GM23338 (cell line): Measurements from ENCODE around the gene ZBTB22. TPM values are rescaled to one million over a fixed set of nuclear protein-coding genes. Genes with fewer than 3 reads are reported as not detected.

Source experiments
- ATAC-seq: fragments of 200-7000 bp; cut with Tn5 transposase; 3 replicates; pipeline ENCODE4 v1.9.1; 2020
- DNase-seq: peaks from one replicate; pipeline ENCODE4 v3.0.0-alpha.2; 2015; ENCODE audit warnings: low spot score
- H2AFZ ChIP-seq: fragments of 200-600 bp; sonication (generic); 2 replicates; pipeline ENCODE4 v1.8.0; 2016; ENCODE audit warnings: antibody characterized with exemption, mild to moderate bottlenecking, moderate library complexity
- H3F3A ChIP-seq: fragments of 200-600 bp; sonication (generic); replicated peaks from 2 replicates; pipeline ENCODE4 v1.8.0; 2017; ENCODE audit warnings: antibody characterized with exemption, mixed run types, low read depth
- H3K27ac ChIP-seq: fragments of 200-600 bp; sonication (generic); 2 replicates; pipeline ENCODE4 v1.6.1; 2016; ENCODE audit warnings: low read depth
- H3K27me3 ChIP-seq: fragments of 200-600 bp; sonication (generic); 2 replicates; pipeline ENCODE4 v1.8.0; 2016; ENCODE audit warnings: mild to moderate bottlenecking, mixed run types, moderate library complexity; ENCODE audit not compliant: insufficient read depth
- H3K36me3 ChIP-seq: fragments of 200-600 bp; sonication (generic); 2 replicates; pipeline ENCODE4 v1.8.0; 2016; ENCODE audit warnings: mild to moderate bottlenecking; ENCODE audit not compliant: insufficient read depth
- H3K4me1 ChIP-seq: fragments of 200-600 bp; sonication (generic); 2 replicates; pipeline ENCODE4 v1.8.0; 2016; ENCODE audit warnings: mild to moderate bottlenecking, moderate library complexity; ENCODE audit not compliant: insufficient read depth
- H3K4me2 ChIP-seq: fragments of 200-600 bp; sonication (generic); 2 replicates; pipeline ENCODE4 v1.7.1; 2017; ENCODE audit warnings: mixed run types
- H3K4me3 ChIP-seq: fragments of 200-600 bp; sonication (generic); 2 replicates; pipeline ENCODE4 v1.6.1; 2016; ENCODE audit warnings: mixed run types
- H3K79me2 ChIP-seq: fragments of 200-600 bp; sonication (generic); replicated peaks from 2 replicates; pipeline ENCODE4 v1.8.0; 2017; ENCODE audit warnings: mild to moderate bottlenecking; ENCODE audit not compliant: insufficient read depth
- H3K9me2 ChIP-seq: fragments of 200-600 bp; sonication (generic); 2 replicates; pipeline ENCODE4 v1.8.0; 2017; ENCODE audit not compliant: insufficient read depth
- H4K20me1 ChIP-seq: fragments of 200-600 bp; sonication (generic); replicated peaks from 2 replicates; pipeline ENCODE4 v1.8.0; 2017; ENCODE audit warnings: mild to moderate bottlenecking; ENCODE audit not compliant: insufficient read depth
- H3K27ac Mint-ChIP-seq: 2 replicates; pipeline ENCODE4 v1.8.0; 2020; ENCODE audit warnings: inconsistent platforms, mild to moderate bottlenecking, moderate library complexity, mixed read lengths
- H3K27me3 Mint-ChIP-seq: 3 replicates; pipeline ENCODE4 v1.8.0; 2022; ENCODE audit warnings: low read depth, mild to moderate bottlenecking, moderate library complexity, mixed read lengths, inconsistent platforms; ENCODE audit not compliant: insufficient read depth, poor library complexity
- H3K36me3 Mint-ChIP-seq: 3 replicates; pipeline ENCODE4 v1.8.0; 2021; ENCODE audit warnings: low read depth, mild to moderate bottlenecking, inconsistent platforms, moderate library complexity, mixed read lengths
- H3K4me1 Mint-ChIP-seq: 3 replicates; pipeline ENCODE4 v1.8.0; 2020; ENCODE audit warnings: mild to moderate bottlenecking, inconsistent platforms, mixed read lengths
- H3K4me3 Mint-ChIP-seq: 3 replicates; pipeline ENCODE4 v1.8.0; 2021; ENCODE audit warnings: moderate library complexity, mild to moderate bottlenecking, inconsistent platforms, mixed read lengths
- H3K9me3 Mint-ChIP-seq: 3 replicates; pipeline ENCODE4 v1.8.0; 2020; ENCODE audit warnings: moderate library complexity, mild to moderate bottlenecking, inconsistent platforms, mixed read lengths
- CTCF ChIP-seq, 2 experiments: fragments of 200-600 bp in 1 of 2; sonication (generic) in 1 of 2; conservative IDR thresholded peaks; 2 replicates each; pipeline versions ENCODE4 v1.5.1 to v1.6.1; 2016 to 2017; ENCODE audit warnings: antibody characterized with exemption in 2 of 2, low read depth in 2 of 2, mild to moderate bottlenecking in 2 of 2, moderate library complexity in 1 of 2
- NANOG ChIP-seq: IDR thresholded peaks from 2 replicates; pipeline ENCODE4 v1.6.1; 2016; ENCODE audit warnings: antibody characterized with exemption, borderline replicate concordance
- POLR2AphosphoS5 ChIP-seq: IDR thresholded peaks from 2 replicates; pipeline ENCODE4 v1.6.1; 2016; ENCODE audit warnings: antibody characterized with exemption, low read depth
- ZNF114 ChIP-seq: fragments of 250-450 bp; sonication (Bioruptor Pico); IDR thresholded peaks from 2 replicates; pipeline ENCODE4 v1.5.0; 2020; ENCODE audit warnings: mild to moderate bottlenecking, moderate library complexity
- ZNF331 ChIP-seq: fragments of 250-450 bp; sonication (Bioruptor Pico); IDR thresholded peaks from 2 replicates; pipeline ENCODE4 v1.5.0; 2020; ENCODE audit warnings: low read depth, mild to moderate bottlenecking, moderate library complexity
- ZNF462 ChIP-seq: fragments of 250-450 bp; sonication (Bioruptor Pico); IDR thresholded peaks from 2 replicates; pipeline ENCODE4 v1.5.0; 2020; ENCODE audit warnings: mild to moderate bottlenecking, moderate library complexity
- polyA plus RNA-seq: library from polyadenylated mRNA; unstranded; fragments of >200 nt; fragmentation: Nextera tagmentation; extraction: Ambion mirVana; gene quantifications from 2 replicates; pipeline ENCODE4 v1.2.1, GENCODE V29; 2016
- total RNA-seq: library from RNA; depleted of rRNA; stranded (reverse); fragments of >200 nt; shearing (Covaris generic); gene quantifications from 2 replicates; pipeline ENCODE4 v1.2.3, GENCODE V29; 2014

The ZBTB22 gene
- total and polyA plus RNA-seq, 2 experiments from 2014 or later: 3.9 to 7.7 TPM

GRCh38 chr6:33304216-33304615 lies 13.3 kb downstream of the ZBTB22 start (continued):
- TF ChIP-seq ZNF462 (no peak), ZNF331 (CRISPR knock-in tag) (no peak), CTCF (conservative IDR thresholded peaks at IDR 0.05; ENCODE audit: low read depth in 2 of 2) (no peak)

GRCh38 chr6:33301877-33302276 lies 15.7 kb downstream of the ZBTB22 start:
- DNase-seq (no peak), ATAC-seq (no peak)
- Histone ChIP-seq H3K9me2 (no peaks in the 10 kb centered on the region), H3K36me3 (no peaks in the 10 kb centered on the region), H2AFZ (no peak overlapping the region), H3K27ac (no peak overlapping the region), H3K4me3 (no peak overlapping the region), H4K20me1 (peaks cover 22% of the 10 kb centered on the region), H3K4me2 (no peak overlapping the region), H3K79me2 (peaks cover 31% of the 10 kb centered on the region), H3F3A (peaks cover 14% of the 10 kb centered on the region; the same call in 1 of the 2 replicates), H3K4me1 (no peaks in the 10 kb centered on the region), H3K27me3 (no peaks in the 10 kb centered on the region)
- H3K4me3 Mint-ChIP-seq: no peak overlapping the region
- TF ChIP-seq ZNF114 (CRISPR knock-in tag) (no peak), ZNF331 (CRISPR knock-in tag) (no peak), NANOG (no peak), POLR2AphosphoS5 (no peak)
- peaks cover 14% of the 10 kb centered on the region; the same call in 2 of the 3 replicates for H3K4me1 Mint-ChIP-seq
- no peaks in the 10 kb centered on the region for H3K9me3 Mint-ChIP-seq
- H3K36me3 Mint-ChIP-seq: peaks cover 7% of the 10 kb centered on the region
- no peak overlapping the region for H3K27ac Mint-ChIP-seq
- H3K27me3 Mint-ChIP-seq: peaks cover 27% of the 10 kb centered on the region
